ENCODE results near the gene TRIM26. TPM values are rescaled to one million over a fixed set of nuclear protein-coding genes. Genes with fewer than 3 reads are reported as not detected.

Gene TRIM26
- total and polyA plus RNA-seq, 2 of the 13 experiments (the other 11 are each of a cell fraction or from before 2014, with no cell fraction given), result 27.1 to 38.7 TPM

DNA sequence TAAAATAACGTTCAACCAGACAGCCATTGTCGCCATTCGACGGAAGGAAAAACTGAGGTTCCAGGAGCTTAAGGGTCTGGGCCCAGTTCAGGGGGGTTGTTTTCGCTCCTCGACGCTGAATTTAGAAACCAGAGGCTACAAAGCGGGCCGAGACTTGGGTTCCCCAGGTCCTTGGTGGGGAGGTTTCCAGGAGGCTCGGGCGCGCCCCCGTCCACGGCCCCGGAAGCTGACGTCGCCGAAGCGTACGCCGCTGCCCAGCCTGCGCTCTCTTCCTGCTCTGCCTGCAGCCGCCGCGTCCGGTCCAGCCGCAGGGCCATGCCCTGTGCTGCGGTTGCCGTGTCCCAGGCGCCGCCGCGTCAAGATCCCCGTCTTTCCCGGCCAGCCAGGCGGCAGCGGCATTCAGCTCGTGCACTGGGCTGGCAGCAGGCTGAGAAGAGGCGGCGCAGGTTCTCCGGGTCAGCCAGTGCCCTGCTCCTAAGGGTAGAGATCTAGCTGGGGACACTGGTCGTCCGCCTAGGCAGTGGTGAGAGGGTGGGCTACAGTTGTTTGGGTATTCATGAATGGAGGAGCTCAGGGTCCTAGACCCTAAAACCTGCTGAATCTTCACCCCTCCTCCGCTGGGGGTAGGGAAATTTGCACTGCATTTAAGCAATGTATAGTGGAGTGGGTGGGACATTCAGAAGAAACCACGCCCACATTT is 901 bp upstream of the TRIM26 start (continued):
- TF ChIP-seq, protein P1, sequence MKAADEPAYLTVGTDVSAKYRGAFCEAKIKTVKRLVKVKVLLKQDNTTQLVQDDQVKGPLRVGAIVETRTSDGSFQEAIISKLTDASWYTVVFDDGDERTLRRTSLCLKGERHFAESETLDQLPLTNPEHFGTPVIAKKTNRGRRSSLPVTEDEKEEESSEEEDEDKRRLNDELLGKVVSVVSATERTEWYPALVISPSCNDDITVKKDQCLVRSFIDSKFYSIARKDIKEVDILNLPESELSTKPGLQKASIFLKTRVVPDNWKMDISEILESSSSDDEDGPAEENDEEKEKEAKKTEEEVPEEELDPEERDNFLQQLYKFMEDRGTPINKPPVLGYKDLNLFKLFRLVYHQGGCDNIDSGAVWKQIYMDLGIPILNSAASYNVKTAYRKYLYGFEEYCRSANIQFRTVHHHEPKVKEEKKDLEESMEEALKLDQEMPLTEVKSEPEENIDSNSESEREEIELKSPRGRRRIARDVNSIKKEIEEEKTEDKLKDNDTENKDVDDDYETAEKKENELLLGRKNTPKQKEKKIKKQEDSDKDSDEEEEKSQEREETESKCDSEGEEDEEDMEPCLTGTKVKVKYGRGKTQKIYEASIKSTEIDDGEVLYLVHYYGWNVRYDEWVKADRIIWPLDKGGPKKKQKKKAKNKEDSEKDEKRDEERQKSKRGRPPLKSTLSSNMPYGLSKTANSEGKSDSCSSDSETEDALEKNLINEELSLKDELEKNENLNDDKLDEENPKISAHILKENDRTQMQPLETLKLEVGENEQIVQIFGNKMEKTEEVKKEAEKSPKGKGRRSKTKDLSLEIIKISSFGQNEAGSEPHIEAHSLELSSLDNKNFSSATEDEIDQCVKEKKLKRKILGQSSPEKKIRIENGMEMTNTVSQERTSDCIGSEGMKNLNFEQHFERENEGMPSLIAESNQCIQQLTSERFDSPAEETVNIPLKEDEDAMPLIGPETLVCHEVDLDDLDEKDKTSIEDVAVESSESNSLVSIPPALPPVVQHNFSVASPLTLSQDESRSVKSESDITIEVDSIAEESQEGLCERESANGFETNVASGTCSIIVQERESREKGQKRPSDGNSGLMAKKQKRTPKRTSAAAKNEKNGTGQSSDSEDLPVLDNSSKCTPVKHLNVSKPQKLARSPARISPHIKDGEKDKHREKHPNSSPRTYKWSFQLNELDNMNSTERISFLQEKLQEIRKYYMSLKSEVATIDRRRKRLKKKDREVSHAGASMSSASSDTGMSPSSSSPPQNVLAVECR (CRISPR knock-in tag; IDR thresholded peaks at IDR 0.05; ENCODE audit: borderline replicate concordance), result peak; percentile 91
- no peak for TF ChIP-seq ZBTB3 (CRISPR knock-in tag; IDR thresholded peaks at IDR 0.05; ENCODE audit: borderline replicate concordance, low read depth)
- no peak; the same call in 1 of the 2 replicates for TF ChIP-seq RORA (CRISPR knock-in tag; IDR thresholded peaks at IDR 0.05)
- TF ChIP-seq ZNF607 (CRISPR knock-in tag; IDR thresholded peaks at IDR 0.05; ENCODE audit: borderline replicate concordance), result peak; percentile 95
- TF ChIP-seq, protein P2, sequence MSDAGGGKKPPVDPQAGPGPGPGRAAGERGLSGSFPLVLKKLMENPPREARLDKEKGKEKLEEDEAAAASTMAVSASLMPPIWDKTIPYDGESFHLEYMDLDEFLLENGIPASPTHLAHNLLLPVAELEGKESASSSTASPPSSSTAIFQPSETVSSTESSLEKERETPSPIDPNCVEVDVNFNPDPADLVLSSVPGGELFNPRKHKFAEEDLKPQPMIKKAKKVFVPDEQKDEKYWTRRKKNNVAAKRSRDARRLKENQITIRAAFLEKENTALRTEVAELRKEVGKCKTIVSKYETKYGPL (CRISPR knock-in tag; IDR thresholded peaks at IDR 0.05), result no peak; the same call in none of the 2 replicates
- peak; percentile 94 for TF ChIP-seq CBX5 (CRISPR knock-in tag; IDR thresholded peaks at IDR 0.05; ENCODE audit: borderline replicate concordance)
- peak; percentile 39; the same call in 1 of the 2 replicates for TF ChIP-seq KLF13 (CRISPR knock-in tag; IDR thresholded peaks at IDR 0.05)
- TF ChIP-seq ZBTB20 (CRISPR knock-in tag; IDR thresholded peaks at IDR 0.05; ENCODE audit: borderline replicate concordance, low read depth), result peak; percentile 96
- TF ChIP-seq TOE1 (CRISPR knock-in tag; IDR thresholded peaks at IDR 0.05), result peak; percentile 23; the same call in 1 of the 2 replicates
- no peak for TF ChIP-seq ZEB1 (IDR thresholded peaks at IDR 0.05; ENCODE audit: insufficient replicate concordance, low read depth)
- no peak for TF ChIP-seq TRIM22 (IDR thresholded peaks at IDR 0.05)
- TF ChIP-seq ZNF556 (CRISPR knock-in tag; IDR thresholded peaks at IDR 0.05; ENCODE audit: borderline replicate concordance), result peak; percentile 80; the same call in 1 of the 2 replicates
- TF ChIP-seq MZF1 (CRISPR knock-in tag; IDR thresholded peaks at IDR 0.05; ENCODE audit: borderline replicate concordance), result no peak; the same call in none of the 2 replicates
- TF ChIP-seq ZNF850 (CRISPR knock-in tag; conservative IDR thresholded peaks at IDR 0.05), result no peak
- peak; percentile 91 for TF ChIP-seq TP53 (CRISPR knock-in tag; conservative IDR thresholded peaks at IDR 0.05)
- TF ChIP-seq ZFX (CRISPR knock-in tag; IDR thresholded peaks at IDR 0.05; ENCODE audit: low read depth), result peak; percentile 75; the same call in 1 of the 2 replicates
- TF ChIP-seq ZMYM4 (CRISPR knock-in tag; IDR thresholded peaks at IDR 0.05), result peak; percentile 65; the same call in 1 of the 2 replicates
- TF ChIP-seq ZNF441 (CRISPR knock-in tag; IDR thresholded peaks at IDR 0.05; ENCODE audit: borderline replicate concordance), result no peak
- TF ChIP-seq, protein P3, sequence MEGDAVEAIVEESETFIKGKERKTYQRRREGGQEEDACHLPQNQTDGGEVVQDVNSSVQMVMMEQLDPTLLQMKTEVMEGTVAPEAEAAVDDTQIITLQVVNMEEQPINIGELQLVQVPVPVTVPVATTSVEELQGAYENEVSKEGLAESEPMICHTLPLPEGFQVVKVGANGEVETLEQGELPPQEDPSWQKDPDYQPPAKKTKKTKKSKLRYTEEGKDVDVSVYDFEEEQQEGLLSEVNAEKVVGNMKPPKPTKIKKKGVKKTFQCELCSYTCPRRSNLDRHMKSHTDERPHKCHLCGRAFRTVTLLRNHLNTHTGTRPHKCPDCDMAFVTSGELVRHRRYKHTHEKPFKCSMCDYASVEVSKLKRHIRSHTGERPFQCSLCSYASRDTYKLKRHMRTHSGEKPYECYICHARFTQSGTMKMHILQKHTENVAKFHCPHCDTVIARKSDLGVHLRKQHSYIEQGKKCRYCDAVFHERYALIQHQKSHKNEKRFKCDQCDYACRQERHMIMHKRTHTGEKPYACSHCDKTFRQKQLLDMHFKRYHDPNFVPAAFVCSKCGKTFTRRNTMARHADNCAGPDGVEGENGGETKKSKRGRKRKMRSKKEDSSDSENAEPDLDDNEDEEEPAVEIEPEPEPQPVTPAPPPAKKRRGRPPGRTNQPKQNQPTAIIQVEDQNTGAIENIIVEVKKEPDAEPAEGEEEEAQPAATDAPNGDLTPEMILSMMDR (CRISPR knock-in tag; IDR thresholded peaks at IDR 0.05), result peak; percentile 22; the same call in 1 of the 2 replicates
